ENCODE results near the gene CCAR1.
A peak's percentile ranks its signal among the peaks of the same experiment; 100 is the strongest.
"Not testable (repeated sequence)": the region's sequence is repeated elsewhere in the genome, so short reads cannot be mapped to it uniquely, and the experiment has no call there.

CCAR1 gene

GRCh38 chr10:68767407-68767806, 46.4 kb downstream of the CCAR1 start:
- DNase-seq, result not testable (repeated sequence)

DNA sequence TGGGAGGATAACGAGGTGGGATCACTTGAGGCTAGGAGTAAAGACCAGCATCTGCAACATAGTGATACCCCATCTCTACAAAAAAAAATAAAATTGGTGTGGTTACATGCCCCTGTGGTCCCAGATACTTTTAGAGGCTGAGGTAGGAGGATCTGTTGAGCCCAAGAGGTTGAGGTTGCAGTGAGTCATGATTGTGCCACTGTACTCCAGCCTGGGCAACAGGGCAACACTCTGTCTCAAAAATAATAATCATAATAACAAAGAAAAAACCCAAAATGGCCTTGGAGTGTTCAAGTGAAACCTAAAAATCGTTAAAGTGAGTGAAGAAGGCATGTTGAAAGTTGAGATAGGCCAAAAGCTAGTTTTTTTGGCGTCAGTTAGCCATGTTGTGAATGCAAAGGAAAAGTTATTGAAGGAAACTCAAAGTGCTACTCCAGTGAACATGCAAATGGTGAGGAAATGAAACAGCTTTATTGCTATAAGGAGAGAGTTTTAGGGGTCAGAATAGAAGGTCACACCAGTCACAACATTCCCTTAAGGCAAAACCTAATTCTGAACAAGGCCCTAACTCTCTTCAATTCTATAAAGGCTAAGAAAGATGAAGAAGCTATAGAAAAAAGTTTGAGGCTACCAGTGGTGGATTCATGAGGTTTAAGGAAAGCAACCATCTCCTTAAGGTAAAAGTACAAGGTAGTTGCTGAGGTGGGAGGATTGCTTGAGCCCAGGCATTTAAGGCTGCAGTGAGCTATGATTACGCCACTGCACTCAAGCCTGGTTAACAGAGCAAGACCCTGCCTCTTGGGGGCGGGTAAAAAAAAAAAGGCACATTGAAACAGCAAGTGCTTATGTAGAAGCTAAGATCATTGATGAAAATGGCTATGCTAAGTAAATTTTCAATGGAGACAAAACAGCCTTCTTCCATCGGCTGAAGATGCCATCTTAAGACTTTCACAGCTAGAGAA, 60.9 kb downstream of the CCAR1 start:
- no peak for DNase-seq

DNA sequence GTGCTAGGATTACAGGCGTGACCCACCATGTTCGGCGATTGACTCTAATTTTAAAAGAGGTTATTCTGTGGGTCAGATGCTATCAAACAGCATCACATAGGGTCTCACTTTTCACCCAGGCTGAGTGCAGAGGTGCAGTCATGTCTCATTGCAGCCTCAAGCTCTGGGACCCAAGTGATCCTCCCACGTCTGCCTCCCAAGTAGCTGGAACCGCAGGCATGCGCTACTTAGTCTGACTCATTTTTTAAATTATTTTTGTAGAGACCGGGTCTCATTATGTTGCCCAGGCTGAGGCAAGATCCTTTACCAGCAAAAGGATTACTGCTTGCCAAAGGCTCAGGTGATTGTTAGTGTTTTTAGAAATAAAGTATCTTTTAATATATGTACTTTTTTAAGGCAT, 63.4 kb downstream of the CCAR1 start:
- no peak for DNase-seq

- no peak for DNase-seq
Measured at GRCh38 chr10:68787813-68788212, 66.8 kb downstream of the CCAR1 start.

GRCh38 chr10:68790476-68790875, 69.4 kb downstream of the CCAR1 start:
- DNase-seq, result no peak

- no peak for DNase-seq
Measured at GRCh38 chr10:68792115-68792514, 71.1 kb downstream of the CCAR1 start.

DNA sequence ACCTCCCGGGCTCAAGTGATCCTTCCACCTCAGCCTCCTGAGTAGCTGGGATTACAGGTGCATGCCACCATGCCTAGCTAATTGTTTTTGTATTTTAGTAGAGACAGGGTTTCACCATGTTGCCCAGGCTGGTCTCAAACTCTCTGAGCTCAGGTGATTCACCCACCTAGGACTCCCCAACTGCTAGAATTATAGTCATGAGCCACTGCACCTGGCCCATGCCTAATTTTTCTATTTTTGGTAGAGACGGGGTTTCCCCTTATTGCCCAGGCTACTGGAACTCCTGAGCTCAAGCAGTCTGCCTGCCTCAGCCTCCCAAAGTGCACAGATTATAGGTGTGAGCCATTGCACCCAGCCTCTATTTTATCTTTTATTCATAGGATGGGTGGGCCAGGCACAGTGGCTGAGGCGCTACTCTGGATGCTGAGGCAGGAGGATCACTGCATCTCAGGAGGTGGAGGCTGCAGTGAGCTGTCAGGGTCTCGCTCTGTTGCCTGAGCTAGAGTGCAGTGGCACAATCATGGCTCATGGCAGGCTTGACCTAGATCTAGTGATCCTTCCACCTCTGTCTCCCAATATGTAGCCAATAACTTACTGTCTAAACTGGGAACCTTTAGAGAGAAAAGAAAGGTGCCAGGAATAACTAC, 75.0 kb downstream of the CCAR1 start:
- DNase-seq, result no peak

DNA sequence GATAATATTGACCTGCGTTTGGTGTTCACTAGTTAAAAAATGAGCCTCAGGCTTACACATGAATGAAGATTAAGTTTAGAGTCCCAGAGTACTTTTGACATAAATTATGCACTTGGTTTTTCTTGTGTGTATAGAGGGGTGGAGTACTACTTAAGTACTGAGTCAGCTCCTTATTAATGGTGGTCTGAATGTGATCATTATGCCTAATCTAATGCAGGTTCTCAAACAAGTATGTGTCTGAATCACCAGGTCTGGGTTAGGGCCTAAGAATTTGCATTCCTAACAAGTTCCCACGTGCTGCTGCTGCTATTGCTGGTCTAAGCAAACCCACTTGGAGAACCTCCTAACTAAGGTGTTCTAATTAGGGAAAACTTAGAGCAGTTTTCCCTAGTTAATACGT, 75.6 kb downstream of the CCAR1 start:
- no peak for DNase-seq

GRCh38 chr10:68800211-68800610, 79.2 kb downstream of the CCAR1 start:
- DNase-seq, result no peak

DNA sequence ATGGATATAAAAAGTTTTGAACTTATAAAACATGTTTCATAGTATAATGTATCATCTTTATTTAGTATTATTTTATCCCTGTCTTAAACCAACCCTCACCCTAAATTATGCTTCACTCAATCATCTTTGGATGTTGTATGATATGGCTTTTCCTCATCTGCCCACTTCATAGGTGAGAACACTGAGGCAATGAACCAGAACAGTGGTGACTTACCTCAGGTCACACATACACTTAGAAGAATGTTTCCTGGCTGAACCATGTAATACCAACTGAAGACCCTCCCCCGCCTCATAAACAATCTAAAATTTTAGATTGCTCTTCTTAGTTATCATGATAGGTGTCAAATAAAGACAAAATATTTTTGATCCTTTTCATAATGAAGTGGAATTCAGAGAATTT, 83.7 kb downstream of the CCAR1 start:
- DNase-seq, result no peak

GRCh38 chr10:68810830-68811229, 89.8 kb downstream of the CCAR1 start:
- not testable (repeated sequence) for DNase-seq

DNA sequence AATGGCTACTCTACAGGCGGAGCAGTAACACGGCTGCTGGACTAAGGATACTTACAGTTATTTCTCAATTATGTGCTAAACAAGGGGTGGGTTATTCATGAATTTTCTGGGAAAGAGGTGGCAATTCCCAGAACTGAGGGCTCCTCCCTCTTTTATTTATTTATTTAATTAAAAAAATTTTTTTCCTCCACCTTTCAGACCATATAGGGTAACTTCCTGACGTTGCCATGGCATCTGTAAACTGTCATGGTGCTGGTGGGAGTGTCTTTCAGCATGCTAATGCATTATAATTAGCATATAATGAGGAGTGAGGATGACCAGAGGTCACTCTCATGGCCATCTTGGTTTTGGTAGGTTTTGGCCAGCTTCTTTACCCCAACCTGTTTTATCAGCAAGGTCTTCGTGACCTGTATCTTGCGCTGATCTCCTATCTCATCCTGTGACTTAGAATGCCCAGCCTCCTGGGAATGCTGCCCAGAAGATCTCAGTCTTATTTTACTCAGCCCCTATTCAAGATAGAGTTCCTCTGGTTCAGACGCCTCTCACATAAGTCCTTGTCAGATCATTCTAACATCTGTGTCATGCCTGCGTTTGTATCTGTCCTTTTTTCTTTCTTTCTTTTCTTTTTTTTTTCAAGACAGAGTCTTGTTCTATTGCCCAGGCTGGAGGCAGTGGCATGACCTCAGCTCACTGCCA, 90.4 kb downstream of the CCAR1 start:
- DNase-seq, result no peak

DNA sequence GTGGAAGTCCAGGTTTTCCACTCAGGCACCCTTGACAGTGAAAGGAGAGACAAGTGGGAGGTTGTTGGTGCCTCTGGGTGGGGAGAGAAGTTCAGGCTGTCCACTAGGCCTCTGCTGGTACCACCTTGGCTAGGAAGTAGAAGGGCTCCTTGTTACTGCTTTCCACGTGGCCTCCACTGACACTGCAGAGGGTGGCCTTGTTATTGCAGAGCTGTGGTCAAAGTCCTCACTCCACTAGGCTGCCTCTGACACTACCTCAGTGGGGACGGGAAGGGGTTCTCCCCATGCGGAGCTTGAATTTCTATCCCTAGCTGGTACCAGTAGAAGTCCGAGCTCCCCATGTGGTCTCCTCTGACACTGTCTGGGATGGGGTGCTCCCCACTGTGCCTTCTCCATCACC, 91.4 kb downstream of the CCAR1 start:
- no peak for DNase-seq

GRCh38 chr10:68813559-68813958, 92.5 kb downstream of the CCAR1 start:
- no peak for DNase-seq

DNA sequence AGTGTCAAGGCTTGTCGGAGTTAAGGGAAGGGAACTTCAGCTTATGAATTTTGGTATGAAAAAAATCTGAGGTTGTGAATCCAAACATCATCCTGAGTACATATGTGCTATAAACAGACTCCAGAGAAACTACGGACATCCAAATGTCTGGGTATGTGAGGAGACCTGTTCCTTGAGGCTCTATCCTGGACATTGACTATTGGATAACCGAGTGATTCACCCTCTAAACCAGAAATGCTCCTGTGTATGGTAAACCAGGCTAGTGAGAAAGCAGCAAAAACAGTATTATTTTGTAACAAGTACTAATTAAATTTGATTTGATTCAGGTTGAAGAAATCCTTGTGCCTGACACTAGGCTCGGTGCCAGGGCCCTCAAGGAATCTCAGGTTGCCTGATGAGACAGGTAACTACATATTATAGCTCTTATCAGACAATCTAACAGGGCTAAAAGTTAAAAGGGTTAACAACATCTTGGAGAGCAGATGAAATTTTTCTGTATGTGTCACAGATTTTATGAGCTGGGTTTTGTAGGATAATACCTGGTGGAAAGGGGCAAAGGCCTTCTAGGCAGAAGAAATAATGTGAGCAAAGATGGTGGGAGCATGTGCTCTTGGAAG, 95.9 kb downstream of the CCAR1 start:
- no peak for DNase-seq

DNA sequence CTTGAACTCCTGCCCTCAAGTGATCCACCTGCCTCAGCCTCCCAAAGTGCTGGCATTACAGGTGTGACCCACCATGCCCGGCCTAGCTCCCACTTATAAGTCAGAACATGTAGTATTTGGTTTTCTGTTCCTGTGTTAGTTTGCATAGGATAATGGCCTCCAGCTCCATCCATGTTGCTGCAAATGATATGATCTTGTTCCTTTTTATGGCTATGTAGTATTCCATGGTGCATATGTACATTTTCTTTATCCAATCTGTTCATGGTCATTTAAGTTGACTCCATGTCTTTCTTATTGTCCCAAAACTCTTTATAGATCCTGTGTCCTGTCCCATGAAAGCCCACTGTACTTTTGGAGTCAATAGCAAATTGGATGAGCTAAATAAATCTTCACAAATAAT, 99.3 kb downstream of the CCAR1 start:
- not testable (repeated sequence) for DNase-seq

DNA sequence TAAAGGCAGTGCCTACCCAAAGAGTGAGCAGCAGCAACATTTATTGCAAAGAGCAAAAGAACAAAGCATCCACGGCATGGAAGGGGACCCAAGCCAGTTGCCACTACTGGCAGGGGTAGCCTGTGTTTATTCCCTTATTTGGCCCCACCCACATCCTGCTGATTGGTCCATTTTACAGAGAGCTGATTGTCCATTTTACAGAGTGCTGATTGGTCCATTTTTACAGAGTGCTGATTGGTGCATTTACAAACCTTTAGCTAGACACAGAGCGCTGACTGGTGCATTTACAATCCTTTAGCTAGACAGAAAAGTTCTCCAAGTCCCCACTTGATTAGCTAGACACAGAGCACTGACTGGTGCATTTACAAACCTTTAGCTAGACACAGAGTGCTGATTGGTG, 101.6 kb downstream of the CCAR1 start:
- DNase-seq, result not testable (repeated sequence)

- DNase-seq, result peak; percentile 73 to 82
Measured at GRCh38 chr10:68826764-68827591, 105.9 kb downstream of the CCAR1 start, which contains the start of gene STOX1. STOX1 (plus strand) TSS chr10:68827531; CDS start chr10:68827624, 93 bp downstream.

DNA sequence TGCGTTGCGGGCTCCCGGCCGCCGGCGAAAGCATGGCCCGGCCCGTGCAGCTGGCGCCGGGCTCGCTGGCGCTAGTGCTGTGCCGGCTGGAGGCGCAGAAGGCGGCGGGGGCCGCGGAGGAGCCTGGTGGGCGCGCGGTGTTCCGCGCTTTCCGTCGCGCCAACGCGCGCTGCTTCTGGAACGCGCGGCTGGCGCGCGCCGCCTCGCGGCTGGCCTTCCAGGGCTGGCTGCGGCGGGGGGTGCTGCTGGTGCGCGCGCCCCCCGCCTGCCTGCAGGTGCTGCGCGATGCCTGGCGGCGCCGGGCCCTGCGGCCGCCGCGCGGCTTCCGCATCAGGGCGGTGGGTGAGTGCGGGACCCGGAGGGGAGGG, 106.5 kb downstream of the CCAR1 start:
- not testable (repeated sequence) for DNase-seq

GRCh38 chr10:68828083-68828601, 107.1 kb downstream of the CCAR1 start:
- peak; percentile 33 to 48 for DNase-seq

- DNase-seq, result no peak
Measured at GRCh38 chr10:68828833-68829232, 107.8 kb downstream of the CCAR1 start.

GRCh38 chr10:68829521-68829920, 108.5 kb downstream of the CCAR1 start:
- no peak for DNase-seq

Measured in activated T-cell treated with anti-CD3 and anti-CD28 coated beads, Interleukin-2, amount 50 U/mL, for 48 hours (primary cell).